ENCODE measurements around the gene C19orf12.

C19orf12 gene

DNA sequence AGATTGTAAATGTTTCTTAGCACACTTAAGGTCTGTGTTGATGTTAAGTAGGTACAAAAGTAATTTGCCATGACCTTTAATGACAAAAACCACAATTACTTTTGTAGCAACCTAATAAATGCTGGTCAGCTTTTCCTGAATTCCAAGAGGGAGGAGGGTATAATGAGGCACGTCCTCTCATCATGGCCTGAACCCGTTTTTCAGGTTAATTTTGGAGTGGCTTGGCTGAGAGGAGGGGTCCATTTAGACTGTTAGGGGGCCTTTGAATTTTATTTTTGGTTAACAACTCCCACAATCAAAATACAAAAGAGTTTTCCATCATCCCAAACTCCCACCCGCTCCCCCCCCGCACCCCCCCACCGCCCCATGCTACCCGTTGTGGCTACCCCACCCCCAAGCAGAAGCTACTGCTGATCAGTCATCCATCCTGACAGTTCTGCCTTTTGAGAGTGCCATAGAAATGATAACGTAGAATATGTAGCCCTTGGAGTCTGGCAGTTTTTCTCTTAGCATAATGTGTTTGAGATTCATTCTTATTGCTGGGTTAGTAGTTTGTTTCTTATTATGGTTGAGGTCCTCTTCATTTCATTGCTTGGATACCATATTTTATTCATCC lies 64.2 kb downstream of the C19orf12 start:
- no peak for TF ChIP-seq ZFX (IDR thresholded peaks at IDR 0.05; ENCODE audit: borderline replicate concordance)
- TF ChIP-seq, protein P1, sequence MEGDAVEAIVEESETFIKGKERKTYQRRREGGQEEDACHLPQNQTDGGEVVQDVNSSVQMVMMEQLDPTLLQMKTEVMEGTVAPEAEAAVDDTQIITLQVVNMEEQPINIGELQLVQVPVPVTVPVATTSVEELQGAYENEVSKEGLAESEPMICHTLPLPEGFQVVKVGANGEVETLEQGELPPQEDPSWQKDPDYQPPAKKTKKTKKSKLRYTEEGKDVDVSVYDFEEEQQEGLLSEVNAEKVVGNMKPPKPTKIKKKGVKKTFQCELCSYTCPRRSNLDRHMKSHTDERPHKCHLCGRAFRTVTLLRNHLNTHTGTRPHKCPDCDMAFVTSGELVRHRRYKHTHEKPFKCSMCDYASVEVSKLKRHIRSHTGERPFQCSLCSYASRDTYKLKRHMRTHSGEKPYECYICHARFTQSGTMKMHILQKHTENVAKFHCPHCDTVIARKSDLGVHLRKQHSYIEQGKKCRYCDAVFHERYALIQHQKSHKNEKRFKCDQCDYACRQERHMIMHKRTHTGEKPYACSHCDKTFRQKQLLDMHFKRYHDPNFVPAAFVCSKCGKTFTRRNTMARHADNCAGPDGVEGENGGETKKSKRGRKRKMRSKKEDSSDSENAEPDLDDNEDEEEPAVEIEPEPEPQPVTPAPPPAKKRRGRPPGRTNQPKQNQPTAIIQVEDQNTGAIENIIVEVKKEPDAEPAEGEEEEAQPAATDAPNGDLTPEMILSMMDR (IDR thresholded peaks at IDR 0.05), result no peak

More for the DNA sequence above, 64.2 kb downstream of the C19orf12 start:
- H3K27ac ChIP-seq, result no peak overlapping the region

Data from 22Rv1 (cell line).